Keratinocyte (primary cell): ENCODE data around the gene MYO1C. TPM values are rescaled to one million over a fixed set of nuclear protein-coding genes. Genes with fewer than 3 reads are reported as not detected.
"Not testable (repeated sequence)": the region's sequence is repeated elsewhere in the genome, so short reads cannot be mapped to it uniquely, and the experiment has no call there.

ENCODE experiments used
- DNase-seq: peaks from one replicate; pipeline ENCODE4 v3.0.0-alpha.2; 2011; ENCODE audit warnings: low read depth, missing footprints, low spot score
- FAIRE-seq: peaks from 2 replicates; lab custom pipeline; 2011; peaks lifted over from hg19 to GRCh38; lab: Jason Lieb, UNC
- H2AFZ ChIP-seq: 2 replicates; pipeline ENCODE4 v1.6.0; 2012; ENCODE audit warnings: low read length, control low read depth, inconsistent platforms; ENCODE audit not compliant: control insufficient read depth
- H3K27ac ChIP-seq: 2 replicates; pipeline ENCODE4 v1.5.1; 2011; ENCODE audit warnings: low read length; ENCODE audit not compliant: control insufficient read depth, insufficient read depth
- H3K27me3 ChIP-seq: 3 replicates; pipeline ENCODE4 v1.6.0; 2011; ENCODE audit warnings: low read length; ENCODE audit not compliant: control insufficient read depth, insufficient read depth; ENCODE audit errors: extremely low read depth
- H3K36me3 ChIP-seq, 2 experiments: 2 replicates in 1 of 2; 3 replicates in 1 of 2; pipeline ENCODE4 v1.5.1; 2011; ENCODE audit warnings: low read length in 2 of 2, mild to moderate bottlenecking in 1 of 2; ENCODE audit not compliant: control insufficient read depth in 2 of 2, insufficient read depth in 2 of 2; ENCODE audit errors: extremely low read depth in 1 of 2
- H3K4me1 ChIP-seq: 3 replicates; pipeline ENCODE4 v1.5.1; 2011; ENCODE audit warnings: low read length; ENCODE audit not compliant: control insufficient read depth, insufficient read depth; ENCODE audit errors: extremely low read depth
- H3K4me2 ChIP-seq: 3 replicates; pipeline ENCODE4 v1.6.0; 2011; ENCODE audit warnings: low read depth, low read length; ENCODE audit not compliant: control insufficient read depth, insufficient read depth; ENCODE audit errors: extremely low read depth
- H3K4me3 ChIP-seq, 3 experiments: fragments of 200-600 bp in 1 of 3; sonication (generic) in 1 of 3; 2 replicates in 2 of 3; 3 replicates in 1 of 3; pipeline ENCODE4 v1.5.1; 2011 to 2016; ENCODE audit warnings: low read length in 3 of 3, mild to moderate bottlenecking in 3 of 3, control low read depth in 2 of 3, inconsistent platforms in 1 of 3, low read depth in 1 of 3, mixed read lengths in 1 of 3, mixed run types in 1 of 3, moderate library complexity in 1 of 3; ENCODE audit not compliant: control insufficient read depth in 2 of 3, insufficient read depth in 2 of 3; ENCODE audit errors: extremely low read depth in 1 of 3
- H3K79me2 ChIP-seq: 2 replicates; pipeline ENCODE4 v1.6.0; 2012; ENCODE audit warnings: low read length; ENCODE audit not compliant: control insufficient read depth, insufficient read depth
- H3K9ac ChIP-seq: 3 replicates; pipeline ENCODE4 v1.6.0; 2011; ENCODE audit warnings: low read length; ENCODE audit not compliant: control insufficient read depth, insufficient read depth; ENCODE audit errors: extremely low read depth
- H3K9me1 ChIP-seq: 3 replicates; pipeline ENCODE4 v1.6.0; 2011; ENCODE audit warnings: low read length; ENCODE audit not compliant: control insufficient read depth, insufficient read depth; ENCODE audit errors: extremely low read depth
- H3K9me3 ChIP-seq: 2 replicates; pipeline ENCODE4 v1.5.1; 2012; ENCODE audit warnings: low read depth, low read length; ENCODE audit not compliant: control insufficient read depth
- H4K20me1 ChIP-seq: 3 replicates; pipeline ENCODE4 v1.6.0; 2011; ENCODE audit warnings: low read length; ENCODE audit not compliant: control insufficient read depth, insufficient read depth; ENCODE audit errors: extremely low read depth
- EZH2 ChIP-seq: IDR thresholded peaks from one replicate; pipeline ENCODE4 v1.6.1; 2012; ENCODE audit warnings: inconsistent platforms, mild to moderate bottlenecking, low read length, moderate library complexity
- dilution Hi-C: fragments of 300-500 bp; cut with MboI; formaldehyde crosslinking; loops from one replicate; pipeline ENCODE4 v1.7.0; 2020; ENCODE audit warnings: low sequenced_read_pairs; ENCODE audit not compliant: extremely low pct_ligation_motif_present
- polyA plus RNA-seq, 5 experiments: library from polyadenylated mRNA; depleted of rRNA in 3 of 5; stranded (reverse) in 3 of 5; stranded (forward) in 1 of 5; unstranded in 1 of 5; fragments of >200 nt; gene quantifications; 1 replicate in 1 of 5; 2 replicates in 3 of 5; 3 replicates in 1 of 5; pipeline versions ENCODE4 v1.2.1 to v1.2.3, GENCODE V29; 2011 to 2012; ENCODE audit warnings: missing spikeins in 2 of 5, low read depth in 1 of 5, low replicate concordance in 1 of 5
- TF ChIP-seq, protein P1 (sequence below), 3 experiments: IDR thresholded peaks in 1 of 3; conservative IDR thresholded peaks in 1 of 3; optimal IDR thresholded peaks in 1 of 3; 2 replicates in 2 of 3; 3 replicates in 1 of 3; pipeline versions ENCODE3 to v1.5.1; 2011; ENCODE audit warnings: low read length in 3 of 3, mild to moderate bottlenecking in 3 of 3, moderate library complexity in 2 of 3, control low read depth in 1 of 3, inconsistent platforms in 1 of 3; ENCODE audit not compliant: insufficient read depth in 2 of 3; ENCODE audit errors: extremely low read depth in 1 of 3

Gene MYO1C
- polyA plus RNA-seq, 1 donor (not counting 4 experiments of a cell fraction or from before 2014, with no cell fraction given): 101 TPM

DNA sequence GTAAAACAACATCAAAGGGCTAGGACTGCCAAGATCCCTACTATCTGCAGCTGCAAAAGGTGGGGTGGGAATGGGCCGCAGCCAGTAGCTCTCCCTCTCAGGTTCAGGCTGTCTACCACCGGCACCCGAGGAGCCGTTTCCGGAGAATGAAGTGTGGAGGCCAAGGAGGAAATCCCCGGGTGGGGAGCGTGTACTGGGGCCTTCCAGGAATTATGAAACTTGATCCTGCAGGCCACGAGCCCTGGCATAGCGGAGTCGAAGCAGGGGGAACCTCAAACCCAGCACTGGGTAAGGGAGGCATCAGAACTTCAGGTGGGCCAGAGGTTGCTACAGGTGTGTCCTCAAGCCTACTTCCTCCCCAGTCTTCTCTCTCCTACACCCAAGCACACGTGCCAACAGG, 18.8 kb upstream of the MYO1C start:
- H3K9ac ChIP-seq: peak overlapping the region; percentile 65
- no peak for TF ChIP-seq EZH2
- TF ChIP-seq, protein P1, sequence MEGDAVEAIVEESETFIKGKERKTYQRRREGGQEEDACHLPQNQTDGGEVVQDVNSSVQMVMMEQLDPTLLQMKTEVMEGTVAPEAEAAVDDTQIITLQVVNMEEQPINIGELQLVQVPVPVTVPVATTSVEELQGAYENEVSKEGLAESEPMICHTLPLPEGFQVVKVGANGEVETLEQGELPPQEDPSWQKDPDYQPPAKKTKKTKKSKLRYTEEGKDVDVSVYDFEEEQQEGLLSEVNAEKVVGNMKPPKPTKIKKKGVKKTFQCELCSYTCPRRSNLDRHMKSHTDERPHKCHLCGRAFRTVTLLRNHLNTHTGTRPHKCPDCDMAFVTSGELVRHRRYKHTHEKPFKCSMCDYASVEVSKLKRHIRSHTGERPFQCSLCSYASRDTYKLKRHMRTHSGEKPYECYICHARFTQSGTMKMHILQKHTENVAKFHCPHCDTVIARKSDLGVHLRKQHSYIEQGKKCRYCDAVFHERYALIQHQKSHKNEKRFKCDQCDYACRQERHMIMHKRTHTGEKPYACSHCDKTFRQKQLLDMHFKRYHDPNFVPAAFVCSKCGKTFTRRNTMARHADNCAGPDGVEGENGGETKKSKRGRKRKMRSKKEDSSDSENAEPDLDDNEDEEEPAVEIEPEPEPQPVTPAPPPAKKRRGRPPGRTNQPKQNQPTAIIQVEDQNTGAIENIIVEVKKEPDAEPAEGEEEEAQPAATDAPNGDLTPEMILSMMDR (optimal IDR thresholded peaks at IDR 0.05 in 1 of 3, IDR thresholded peaks at IDR 0.05 in 1 of 3, conservative IDR thresholded peaks at IDR 0.05 in 1 of 3; ENCODE audit: extremely low read depth in 1 of 3, insufficient read depth in 2 of 3, low read length in 3 of 3): no peak
- no peaks in the 10 kb centered on the region for H4K20me1 ChIP-seq
- peaks cover 12 to 17% of the 10 kb centered on the region in 2 experiments for H3K36me3 ChIP-seq
- peak overlapping the region; percentile 73 for H2AFZ ChIP-seq
- no peaks in the 10 kb centered on the region for H3K9me1 ChIP-seq
- H3K27ac ChIP-seq: peak overlapping the region; percentile 83
- peaks cover 47% of the 10 kb centered on the region for H3K4me1 ChIP-seq
- H3K79me2 ChIP-seq: peaks cover 17% of the 10 kb centered on the region
- dilution Hi-C loops: no loop called here
- DNase-seq (no peak), FAIRE-seq (no peak)
- no peaks in the 10 kb centered on the region for H3K9me3 ChIP-seq
- H3K27me3 ChIP-seq: no peaks in the 10 kb centered on the region
- H3K4me2 ChIP-seq: peak overlapping the region; percentile 59
- H3K4me3 ChIP-seq: no peak overlapping the region

DNA sequence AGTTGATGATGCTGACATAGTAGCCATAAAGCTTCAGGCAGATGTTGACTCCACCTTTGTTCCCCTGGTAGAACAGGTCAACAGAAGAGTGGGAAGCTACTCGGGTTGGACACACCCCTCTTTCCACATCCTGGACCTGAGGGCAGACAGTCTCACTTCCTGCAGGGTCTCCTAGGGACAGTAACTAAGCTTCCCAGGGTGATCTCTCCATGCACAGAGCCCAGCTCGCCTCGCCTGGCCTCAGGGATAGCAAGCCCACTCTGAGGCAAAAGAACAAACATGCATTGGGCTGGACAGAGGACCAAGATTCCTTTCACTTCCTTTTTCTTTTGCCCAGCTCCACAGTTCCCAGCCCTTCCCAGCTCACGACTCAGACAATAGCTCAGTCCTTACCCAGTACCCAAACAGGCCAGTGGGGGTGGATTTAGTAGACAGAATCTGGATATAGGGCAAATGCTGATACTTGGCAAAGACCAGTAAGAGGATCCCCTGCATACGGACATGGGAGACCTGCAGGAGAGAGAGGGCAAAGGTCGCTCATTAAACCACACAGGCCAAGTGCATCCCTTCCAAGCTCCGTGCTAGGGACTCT, 16.9 kb upstream of the MYO1C start:
- FAIRE-seq (peak; percentile 59), DNase-seq (no peak)
- Histone ChIP-seq H3K27me3 (no peaks in the 10 kb centered on the region), H3K79me2 (peaks cover 6% of the 10 kb centered on the region), H2AFZ (no peak overlapping the region), H3K4me1 (peaks cover 38% of the 10 kb centered on the region), H3K9ac (no peak overlapping the region), H3K27ac (no peak overlapping the region), H3K36me3 (peaks cover 15 to 23% of the 10 kb centered on the region in 2 experiments), H3K4me2 (peak overlapping the region; percentile 5), H4K20me1 (no peaks in the 10 kb centered on the region), H3K9me3 (no peaks in the 10 kb centered on the region), H3K9me1 (no peaks in the 10 kb centered on the region), H3K4me3 (no peak overlapping the region)
- dilution Hi-C loops: no loop called here
- TF ChIP-seq, protein P1 (optimal IDR thresholded peaks at IDR 0.05 in 1 of 3, IDR thresholded peaks at IDR 0.05 in 1 of 3, conservative IDR thresholded peaks at IDR 0.05 in 1 of 3; ENCODE audit: extremely low read depth in 1 of 3, insufficient read depth in 2 of 3, low read length in 3 of 3): peak in 1 of 3 experiments; percentile 11
- TF ChIP-seq EZH2: no peak

DNA sequence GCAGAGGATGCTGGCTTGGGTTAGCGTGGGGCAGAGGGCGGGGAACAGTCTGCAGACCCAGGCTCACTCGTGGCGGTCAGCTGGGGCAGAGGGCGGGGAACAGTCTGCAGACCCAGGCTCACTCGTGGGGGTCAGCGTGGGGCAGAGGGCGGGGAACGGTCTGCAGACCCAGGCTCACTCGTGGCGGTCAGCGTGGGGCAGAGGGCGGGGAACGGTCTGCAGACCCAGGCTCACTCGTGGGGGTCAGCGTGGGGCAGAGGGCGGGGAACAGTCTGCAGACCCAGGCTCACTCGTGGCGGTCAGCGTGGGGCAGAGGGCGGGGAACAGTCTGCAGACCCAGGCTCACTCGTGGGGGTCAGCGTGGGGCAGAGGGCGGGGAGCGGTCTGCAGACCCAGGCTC, 16.2 kb upstream of the MYO1C start:
- H3K4me3 ChIP-seq, H2AFZ ChIP-seq, H3K9me1 ChIP-seq, H4K20me1 ChIP-seq, FAIRE-seq, H3K9me3 ChIP-seq, H3K27ac ChIP-seq, H3K9ac ChIP-seq, dilution Hi-C loops, H3K27me3 ChIP-seq, H3K4me2 ChIP-seq, DNase-seq, H3K79me2 ChIP-seq: not testable (repeated sequence)
- H3K4me1 ChIP-seq: peaks cover 38% of the 10 kb centered on the region
- H3K36me3 ChIP-seq: peaks cover 16 to 27% of the 10 kb centered on the region in 2 experiments
